ENCODE results near the gene CASKIN2.

Gene CASKIN2

GRCh38 chr17:75515496-75516254, at the start of gene CASKIN2:
Gene CASKIN2 (minus strand): TSS chr17:75515537. CDS start chr17:75513804, 1,733 bp downstream.
- peak; percentile 92 for DNase-seq (ENCODE audit: low read depth)

- DNase-seq (ENCODE audit: low read depth), result peak; percentile 68
These were observed 49.7 kb upstream of the CASKIN2 start for GRCh38 chr17:75565066-75565465.

- no peak for DNase-seq (ENCODE audit: low read depth)
These were observed 48.9 kb upstream of the CASKIN2 start for GRCh38 chr17:75564195-75564594.

- no peak for DNase-seq (ENCODE audit: low read depth)
These were observed 47.9 kb upstream of the CASKIN2 start for GRCh38 chr17:75563063-75563758.

- DNase-seq (ENCODE audit: low read depth), result peak; percentile 77
These were observed 46.7 kb upstream of the CASKIN2 start for GRCh38 chr17:75561927-75562603.

GRCh38 chr17:75559958-75560533, 44.7 kb upstream of the CASKIN2 start:
- DNase-seq (ENCODE audit: low read depth), result no peak

- DNase-seq (ENCODE audit: low read depth), result no peak
These were observed 43.6 kb upstream of the CASKIN2 start for GRCh38 chr17:75558666-75559530.

- DNase-seq (ENCODE audit: low read depth), result no peak
These were observed 42.7 kb upstream of the CASKIN2 start for GRCh38 chr17:75557852-75558665.

- peak; percentile 80 for DNase-seq (ENCODE audit: low read depth)
These were observed 41.9 kb upstream of the CASKIN2 start for GRCh38 chr17:75557075-75557851.

- DNase-seq (ENCODE audit: low read depth), result no peak
These were observed 40.4 kb upstream of the CASKIN2 start for GRCh38 chr17:75555679-75556153.

- DNase-seq (ENCODE audit: low read depth), result peak; percentile 7
These were observed 38.2 kb upstream of the CASKIN2 start for GRCh38 chr17:75553295-75554110.

GRCh38 chr17:75552425-75553294, 37.3 kb upstream of the CASKIN2 start:
- DNase-seq (ENCODE audit: low read depth), result peak; percentile 68

- DNase-seq (ENCODE audit: low read depth), result peak; percentile 9
These were observed 35.9 kb upstream of the CASKIN2 start for GRCh38 chr17:75551266-75551665.

GRCh38 chr17:75550139-75550465, 34.8 kb upstream of the CASKIN2 start:
- DNase-seq (ENCODE audit: low read depth), result no peak

- DNase-seq (ENCODE audit: low read depth), result no peak
These were observed 34.2 kb upstream of the CASKIN2 start for GRCh38 chr17:75549246-75550138.

- no peak for DNase-seq (ENCODE audit: low read depth)
These were observed 33.5 kb upstream of the CASKIN2 start for GRCh38 chr17:75548813-75549212.

- DNase-seq (ENCODE audit: low read depth), result no peak
These were observed 31.8 kb upstream of the CASKIN2 start for GRCh38 chr17:75547091-75547490.

All from EH (cell line).